ENCODE results near the gene RASSF8.

The RASSF8 gene

DNA sequence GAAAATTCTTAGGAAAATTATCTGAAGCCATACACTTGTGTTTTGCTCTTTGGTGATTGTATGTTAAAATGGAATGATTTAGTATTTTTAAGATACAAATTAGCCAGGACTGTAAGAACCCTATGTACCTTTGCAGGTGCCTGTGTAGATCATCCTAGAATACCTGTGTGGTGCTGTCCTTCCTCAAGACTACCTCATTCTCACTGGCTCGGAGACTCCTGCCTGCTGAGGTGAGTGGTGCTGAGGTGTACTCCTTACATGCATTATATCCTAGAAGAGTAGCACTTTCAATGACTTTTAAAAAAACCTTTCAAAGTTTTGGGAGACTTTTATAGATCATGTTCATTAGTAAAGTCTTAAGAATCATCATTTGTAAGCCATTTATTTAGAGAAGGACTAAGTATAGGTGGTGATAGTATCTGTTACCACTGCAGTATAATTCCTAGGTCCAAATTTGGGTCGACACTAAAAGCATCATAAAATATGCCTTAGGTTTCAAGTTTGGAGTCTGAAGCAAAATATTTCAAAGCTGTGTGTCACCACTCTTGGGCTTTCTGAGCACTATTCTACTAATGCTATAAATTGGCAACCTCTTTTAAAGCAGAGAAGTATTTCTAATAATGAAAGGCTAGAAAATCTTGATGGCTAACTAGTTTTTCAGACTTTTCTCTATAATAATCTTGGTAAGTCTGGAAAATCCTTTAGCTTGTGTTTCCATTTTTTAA is 36.6 kb downstream of the RASSF8 start:
- no peak for DNase-seq

DNA sequence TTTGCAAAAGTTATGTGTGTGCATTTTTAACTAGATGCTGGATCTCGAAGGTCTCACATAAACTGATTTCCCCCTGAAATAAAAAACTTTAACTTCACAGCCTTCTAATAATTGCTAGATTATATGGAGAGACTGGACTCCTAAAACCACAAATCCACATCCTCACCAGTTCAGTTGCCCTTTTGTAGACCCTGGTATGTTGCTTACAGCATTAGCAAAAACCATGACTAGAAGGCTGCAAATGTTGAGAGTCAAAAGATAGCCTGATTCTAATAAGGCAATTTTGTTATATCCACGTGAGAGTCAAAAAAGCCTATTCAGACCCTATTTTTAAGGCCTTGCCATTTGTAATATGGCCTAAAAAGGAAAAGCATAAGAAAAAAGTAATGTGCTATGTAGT is 37.4 kb downstream of the RASSF8 start:
- no peak for DNase-seq

DNA sequence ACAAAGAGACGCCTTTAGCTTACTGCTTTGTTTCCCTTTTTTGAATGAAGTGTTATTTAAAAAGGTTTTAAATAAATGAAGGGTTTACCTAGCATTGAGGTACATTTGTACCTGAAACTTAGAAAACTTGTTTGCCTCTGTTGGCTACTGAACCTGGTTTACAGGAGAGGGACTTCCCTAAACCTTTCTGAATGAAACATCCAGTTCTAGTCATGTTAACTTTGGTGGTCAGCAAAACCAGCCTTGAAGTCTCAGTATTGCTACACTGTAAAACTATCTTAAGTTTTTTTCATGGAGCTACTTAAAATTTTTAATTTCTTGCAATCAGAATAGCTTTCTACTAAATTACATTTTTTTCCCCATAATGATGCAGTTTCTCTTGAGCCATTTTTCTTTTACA is 38.2 kb downstream of the RASSF8 start:
- no peak for DNase-seq

DNA sequence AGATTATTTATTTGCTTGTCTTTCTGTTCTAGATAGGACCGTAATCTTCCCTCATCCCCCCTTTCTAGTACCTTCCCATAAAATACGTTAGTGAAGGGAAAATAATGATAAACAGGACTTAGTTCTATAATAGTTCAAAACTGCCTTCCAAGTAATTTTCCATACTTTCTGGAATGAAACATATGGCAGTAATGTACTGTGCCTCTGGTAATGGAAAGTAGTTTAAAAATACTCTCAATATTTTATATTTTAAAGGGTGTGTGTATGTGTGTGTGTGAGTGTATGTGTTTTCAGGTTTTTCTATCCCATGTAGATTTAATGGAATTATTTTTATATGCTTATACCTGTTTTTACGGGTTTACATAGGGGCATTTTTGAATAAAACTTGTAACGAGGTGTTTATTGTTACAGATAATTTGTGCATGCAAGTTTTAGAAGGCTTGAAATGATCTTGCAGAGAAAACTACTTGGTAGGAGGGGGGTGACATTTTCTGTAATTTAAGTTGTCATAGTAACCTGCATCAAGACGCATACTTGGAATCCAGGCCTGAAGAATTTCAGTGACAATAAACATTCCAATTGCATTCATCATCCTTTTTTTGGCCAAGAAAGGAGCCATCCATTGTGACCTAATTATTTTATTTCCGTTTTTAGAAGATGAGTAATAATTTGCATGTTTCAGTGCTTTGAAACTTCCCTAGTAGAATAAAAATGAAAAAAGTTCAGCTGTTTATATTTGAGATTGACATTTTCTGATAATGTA is 38.9 kb downstream of the RASSF8 start:
- DNase-seq: no peak

DNA sequence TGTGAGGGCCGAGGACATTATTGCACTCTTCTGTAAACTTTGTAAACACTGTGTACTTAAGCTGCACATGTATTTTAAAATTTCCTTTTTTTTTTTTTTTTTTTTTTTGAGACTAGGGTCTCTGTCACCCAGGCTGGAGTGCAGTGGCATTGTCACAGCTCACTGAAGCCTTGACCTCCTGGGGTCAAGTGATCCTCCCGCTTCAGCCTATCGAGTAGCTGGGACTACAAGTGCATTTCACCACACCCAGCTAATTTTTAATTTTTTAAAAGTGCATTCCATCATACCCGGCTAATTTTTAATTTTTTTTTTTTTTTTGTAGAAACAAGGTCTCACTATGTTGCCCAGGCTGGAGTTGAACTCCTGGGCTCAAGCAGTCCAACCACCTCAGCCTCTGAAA is 42.4 kb downstream of the RASSF8 start:
- DNase-seq: no peak

DNA sequence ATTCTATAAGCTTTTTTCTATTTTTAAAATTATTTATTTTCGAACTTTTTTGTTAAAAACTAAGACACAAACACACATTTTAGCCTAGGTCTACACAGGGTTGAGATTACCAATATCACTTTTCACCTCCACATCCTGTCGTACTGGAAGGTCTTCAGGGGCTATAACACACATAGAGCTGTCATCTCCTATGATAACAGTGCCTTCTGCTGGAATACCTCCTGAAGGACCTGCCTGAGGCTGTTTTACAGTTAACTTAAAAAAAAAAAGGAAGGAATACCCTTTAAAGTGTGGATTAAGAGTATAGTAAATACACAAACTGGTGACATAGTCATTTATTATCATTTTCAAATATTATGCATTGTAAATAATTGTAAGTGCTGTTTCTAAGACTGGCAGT is 43.0 kb downstream of the RASSF8 start:
- no peak for DNase-seq

DNA sequence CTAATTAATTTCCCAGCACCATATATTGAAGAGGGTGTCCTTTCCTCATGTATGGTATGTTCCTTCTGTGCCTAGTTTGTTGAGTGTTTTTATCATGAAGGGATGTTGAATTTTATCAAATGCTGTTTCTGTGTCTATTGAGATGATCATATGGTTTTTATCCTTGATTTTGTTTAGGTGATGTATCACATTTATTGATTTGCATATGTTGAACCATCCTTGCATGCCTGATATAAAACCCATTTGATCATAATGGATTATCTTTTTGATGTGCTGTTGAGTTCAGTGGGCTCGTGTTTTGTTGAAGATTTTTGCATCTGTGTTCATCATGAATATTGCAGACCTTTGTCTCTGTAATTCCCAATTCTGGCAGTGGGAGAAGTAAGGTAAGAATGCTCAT is 44.6 kb downstream of the RASSF8 start:
- DNase-seq: no peak

DNA sequence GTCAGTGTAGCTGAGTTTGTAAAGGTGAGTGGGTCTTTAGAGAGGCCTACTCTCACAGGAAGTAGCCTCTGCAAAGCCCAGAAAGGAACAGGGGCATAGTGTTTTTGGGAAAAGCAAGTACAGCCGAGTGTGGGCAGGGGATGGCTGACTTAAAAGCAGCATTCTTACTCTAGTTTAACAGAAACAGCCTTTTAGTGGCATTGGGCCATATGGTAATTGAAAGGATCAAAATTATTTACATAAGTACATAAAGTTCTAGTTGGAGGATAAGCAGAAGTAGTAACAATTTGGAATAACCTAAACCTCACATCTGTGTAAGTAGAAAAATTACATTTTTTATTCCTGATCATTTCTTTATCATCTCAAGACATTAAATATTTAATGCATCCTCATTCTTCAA is 49.1 kb downstream of the RASSF8 start:
- DNase-seq: no peak

DNA sequence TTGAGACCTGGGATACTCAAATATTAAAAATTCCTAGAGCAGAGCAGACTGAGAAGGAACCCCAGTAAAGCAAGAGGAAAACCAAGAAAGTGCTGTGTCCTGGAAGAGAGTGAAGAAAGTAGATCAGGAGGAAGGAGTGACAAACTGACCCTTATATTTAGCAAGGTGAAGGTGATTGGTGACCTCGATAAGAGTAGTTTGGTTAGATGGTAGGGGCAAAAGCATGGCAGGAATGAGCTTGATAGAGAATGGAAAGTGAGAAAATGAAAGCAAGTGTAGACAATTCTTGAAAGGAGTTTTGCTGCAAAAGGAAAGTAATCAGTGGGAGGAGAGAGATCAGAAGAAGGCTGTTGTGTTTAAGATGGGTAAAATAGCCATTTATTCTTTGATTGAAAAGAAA is 51.1 kb downstream of the RASSF8 start:
- no peak for DNase-seq

DNA sequence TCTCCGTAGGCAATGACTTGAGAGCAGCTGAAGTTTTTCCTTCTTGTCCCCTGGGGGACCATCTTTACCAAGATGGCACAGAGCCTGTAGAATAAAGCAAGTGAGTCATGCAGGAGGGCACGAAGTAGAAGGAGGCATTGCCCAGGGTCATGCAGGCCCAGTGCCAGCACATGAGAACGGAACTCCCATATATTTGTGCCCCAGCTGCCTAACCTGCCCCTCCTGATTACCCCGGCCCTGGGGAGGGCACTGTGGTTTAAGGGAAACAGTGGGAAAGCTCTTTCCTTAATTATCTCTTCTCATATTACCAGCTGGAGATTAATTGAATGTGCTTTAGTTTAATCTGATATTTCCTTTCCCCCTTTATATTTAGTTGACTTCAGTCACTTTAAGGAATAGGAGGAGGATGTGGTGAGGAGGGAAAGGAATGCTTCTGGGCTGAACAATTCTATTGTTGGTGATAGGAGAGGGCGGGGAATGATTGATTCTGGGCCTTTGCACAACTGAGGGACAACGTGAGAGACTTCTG is 51.9 kb downstream of the RASSF8 start:
- no peak for DNase-seq

DNA sequence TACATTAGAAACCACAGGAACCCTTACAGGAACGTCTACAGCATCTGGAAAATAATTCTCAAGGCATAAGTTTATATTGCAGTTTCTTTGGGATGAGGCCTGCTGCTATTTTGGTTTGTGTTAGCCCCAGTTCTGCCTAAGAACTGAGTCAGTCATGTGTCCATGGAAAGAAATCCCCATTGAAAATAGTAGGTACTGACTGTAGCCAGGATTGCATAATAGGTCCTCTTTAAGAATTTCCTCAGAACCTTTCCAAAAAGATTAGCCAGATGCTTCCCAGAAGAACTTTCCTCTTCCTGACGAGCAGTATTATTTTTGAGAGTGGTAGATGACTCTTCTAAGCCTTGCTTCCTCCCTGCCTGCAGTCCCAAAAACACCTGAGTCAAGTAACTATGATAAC is 52.6 kb downstream of the RASSF8 start:
- DNase-seq: no peak

DNA sequence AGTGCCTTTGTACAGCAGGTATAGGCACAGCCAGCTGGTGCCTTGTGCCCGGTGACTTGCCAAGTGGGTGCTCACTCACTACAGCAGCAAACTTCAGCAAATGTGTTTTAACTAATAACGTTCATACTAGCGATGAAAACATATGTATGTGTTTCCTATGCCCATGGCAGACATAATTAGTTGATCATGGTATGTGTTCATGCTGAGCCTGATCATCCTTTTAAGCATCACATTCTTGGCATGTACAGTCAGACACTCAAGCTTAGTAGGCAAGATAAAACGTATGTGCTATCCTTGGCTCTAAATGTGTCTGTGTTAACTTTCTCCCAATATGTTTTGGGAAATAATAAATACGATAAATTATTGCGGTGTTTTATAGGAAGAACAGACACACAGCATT is 55.6 kb downstream of the RASSF8 start:
- DNase-seq: no peak

DNA sequence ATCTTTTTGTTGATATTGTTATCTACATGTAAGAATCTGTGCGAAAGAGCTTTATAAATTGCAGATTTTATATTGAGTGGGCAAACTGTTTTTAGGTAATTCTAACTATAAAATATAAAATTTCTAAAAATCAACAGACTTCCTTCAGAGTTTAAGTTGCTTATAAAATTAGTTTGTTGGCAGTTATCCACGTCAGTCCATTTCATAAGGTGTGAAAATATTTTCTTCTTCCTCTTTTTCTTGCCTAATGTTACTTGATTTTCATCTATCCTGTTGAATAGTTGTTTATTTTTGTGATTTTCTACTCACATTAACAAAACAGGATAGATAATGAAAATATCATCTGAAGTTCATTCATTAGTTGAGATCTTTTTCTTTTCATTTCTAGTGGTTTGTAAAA is 58.0 kb downstream of the RASSF8 start:
- no peak for DNase-seq

DNA sequence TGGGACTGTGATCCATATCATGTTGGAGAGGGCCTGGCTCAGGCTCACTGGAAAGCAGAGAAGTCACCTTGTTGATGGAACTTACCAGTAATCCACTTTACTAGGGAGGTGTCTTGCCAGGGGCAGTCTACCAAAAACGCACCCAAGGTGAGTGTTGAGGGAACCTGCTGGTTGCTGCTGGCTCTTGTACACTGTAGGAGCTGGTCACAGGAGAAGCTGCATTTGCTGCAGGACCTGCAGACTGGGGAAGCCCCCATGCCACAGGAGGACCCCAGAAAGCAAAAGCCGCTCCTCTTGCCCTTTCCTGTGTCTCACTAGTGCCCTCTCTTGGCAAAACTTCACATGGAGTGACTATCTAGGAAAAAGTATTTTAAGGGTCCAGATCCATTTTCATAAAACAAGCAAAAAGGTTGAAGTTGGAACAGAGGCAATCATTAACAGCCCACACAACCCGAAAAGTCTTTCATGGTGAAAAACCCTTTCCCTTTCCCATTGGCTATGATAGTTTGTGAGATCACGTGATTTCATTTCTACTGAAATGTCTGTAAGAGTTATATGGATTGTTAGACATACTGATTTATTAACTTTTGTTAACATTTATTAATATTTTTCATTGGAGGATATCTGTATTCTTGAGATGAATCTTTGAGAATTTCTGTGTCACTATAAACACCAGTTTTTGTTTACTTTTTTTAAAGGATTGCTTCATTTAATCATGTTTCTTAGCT is 59.2 kb downstream of the RASSF8 start:
- no peak for DNase-seq

DNA sequence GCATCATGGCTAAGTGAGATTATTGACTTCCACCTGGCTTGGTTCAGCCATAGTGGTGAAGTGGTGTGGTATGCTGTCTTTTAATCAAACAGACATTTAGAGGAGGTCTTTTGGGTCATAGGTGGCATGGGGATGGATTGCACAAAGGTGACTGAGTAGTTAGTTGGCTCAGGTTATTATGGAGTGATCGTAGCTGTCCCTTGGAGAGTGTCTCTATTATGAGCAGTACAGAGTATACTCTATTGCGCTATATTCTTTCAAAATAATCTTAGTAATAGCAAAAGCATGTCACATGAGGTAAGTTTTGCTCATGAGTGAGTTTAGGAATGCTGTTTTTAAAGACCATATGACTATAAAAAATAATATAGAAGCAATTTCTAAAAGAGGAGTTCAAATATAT is 60.4 kb downstream of the RASSF8 start:
- no peak for DNase-seq

DNA sequence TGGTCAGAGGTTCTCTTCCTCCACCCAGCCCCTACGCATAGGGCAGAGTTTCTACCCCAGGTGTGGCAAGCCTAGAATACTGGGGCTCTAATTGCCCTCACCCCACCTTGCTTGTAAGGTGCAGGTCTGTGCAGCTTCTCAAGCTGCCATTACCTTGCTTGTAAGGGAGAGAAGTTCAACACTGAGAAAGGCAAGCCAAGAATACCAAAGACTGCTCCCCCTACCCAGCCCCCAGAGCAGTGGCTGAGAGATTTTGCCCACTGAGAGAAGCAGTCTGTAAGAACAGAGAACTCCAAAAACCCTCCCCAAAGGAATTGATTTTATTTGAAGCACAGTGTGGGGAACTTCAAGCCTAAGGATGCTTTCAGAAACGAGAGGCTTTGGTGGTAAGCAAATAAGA is 63.1 kb downstream of the RASSF8 start:
- no peak for DNase-seq

DNA sequence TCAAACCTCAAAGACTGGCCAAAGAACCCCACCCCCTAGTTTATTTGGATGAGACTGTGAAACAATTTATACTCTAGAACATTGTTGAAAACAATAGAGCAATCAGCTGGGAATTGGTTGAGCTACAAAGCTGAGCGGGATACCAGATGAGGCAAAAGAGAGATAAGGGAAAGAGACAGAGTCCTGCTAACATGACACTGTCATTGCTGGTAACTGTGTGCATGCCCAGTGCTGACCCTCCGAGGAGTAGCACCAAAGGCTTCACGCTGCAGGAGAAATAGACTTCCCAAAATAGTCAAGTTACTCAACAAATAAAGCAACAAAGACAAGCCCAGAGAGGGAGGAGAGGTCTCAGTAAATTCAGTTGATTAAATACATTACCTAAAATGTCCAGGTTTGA is 63.6 kb downstream of the RASSF8 start:
- no peak for DNase-seq

DNA sequence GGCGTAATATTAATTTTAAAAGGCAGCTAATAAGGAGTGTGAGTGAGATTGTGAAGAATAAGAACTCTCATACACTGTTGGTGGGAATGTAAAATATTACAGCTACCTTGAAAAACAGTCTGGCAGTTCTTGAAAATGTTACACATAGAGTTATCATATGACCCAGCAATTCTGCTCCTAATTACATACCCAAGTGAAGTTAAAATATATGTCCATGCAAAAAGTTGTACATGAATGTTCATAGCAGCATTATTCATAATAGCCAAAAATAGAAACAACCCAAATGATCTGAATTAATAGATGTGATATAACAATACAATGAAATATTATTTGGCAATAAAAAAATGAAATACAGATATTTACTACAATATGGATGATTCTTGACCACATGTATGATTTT is 68.2 kb downstream of the RASSF8 start:
- no peak for DNase-seq

DNA sequence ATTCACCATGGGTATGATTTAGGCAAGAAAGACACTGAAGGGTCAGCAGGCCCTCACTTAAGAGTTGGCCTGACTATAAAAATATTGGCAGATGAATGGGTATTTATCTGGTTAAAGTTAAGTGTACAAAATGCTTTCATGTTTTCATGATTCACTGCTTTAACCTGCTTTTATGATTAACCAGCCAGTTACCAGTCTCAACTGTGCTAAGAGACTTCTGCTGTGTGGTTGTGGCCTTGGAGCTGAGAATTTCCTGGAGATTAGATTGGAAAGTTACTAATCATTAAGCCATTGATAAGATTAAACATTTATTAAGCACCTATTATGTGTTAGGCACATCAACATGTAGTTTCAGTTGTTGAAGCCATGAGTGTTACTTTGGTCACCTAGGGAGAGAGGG is 68.9 kb downstream of the RASSF8 start:
- DNase-seq: no peak

DNA sequence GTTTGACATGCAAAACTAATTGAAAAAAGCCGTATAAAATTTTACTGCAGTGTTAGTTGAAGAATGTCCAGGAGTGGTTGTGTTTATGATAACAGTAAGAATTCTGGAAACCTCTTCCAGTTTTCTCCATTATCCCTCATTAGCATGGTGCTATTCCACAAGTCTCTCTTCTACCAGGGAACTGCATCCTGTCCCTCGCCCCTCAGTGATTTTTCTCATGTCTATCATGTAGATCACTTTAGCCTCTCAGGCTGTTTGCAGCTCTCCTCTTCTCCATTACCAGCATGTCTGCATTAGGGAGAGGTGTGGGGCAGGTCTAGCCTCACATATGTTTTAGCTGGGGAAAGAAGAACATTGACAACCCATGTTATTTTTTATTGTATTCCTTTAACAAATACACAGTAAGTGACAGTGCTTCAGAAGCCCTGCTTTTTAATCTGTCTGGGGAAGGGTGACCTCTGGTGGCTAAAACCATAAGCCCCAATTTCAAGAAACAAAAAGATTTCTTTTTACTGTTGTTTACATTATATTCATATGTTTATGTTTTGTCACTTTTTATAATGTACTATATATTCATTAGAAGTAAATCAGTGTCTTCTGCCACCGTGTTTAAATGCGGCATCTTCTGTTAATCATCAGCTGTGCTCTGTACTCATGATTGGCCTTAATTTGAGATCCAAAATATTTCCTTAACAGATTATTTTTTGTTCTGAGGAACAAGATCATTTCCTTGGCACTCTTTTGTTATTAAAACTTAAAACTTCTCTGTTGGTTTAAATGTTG is 70.7 kb downstream of the RASSF8 start:
- DNase-seq: no peak

DNA sequence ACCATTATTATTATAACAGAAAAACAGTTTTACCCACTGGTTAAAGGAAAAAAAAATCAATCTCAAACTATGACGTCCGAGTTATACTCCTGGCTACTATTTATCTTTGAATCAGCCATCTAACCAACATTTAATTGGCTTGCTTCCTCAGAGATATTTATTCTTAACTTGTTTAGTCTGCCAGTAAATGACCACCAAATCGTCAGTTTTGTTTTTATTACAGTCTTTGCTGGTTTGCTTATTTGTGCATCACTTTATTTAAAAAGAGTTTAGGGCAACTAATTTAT is 71.2 kb downstream of the RASSF8 start:
- DNase-seq: no peak

DNA sequence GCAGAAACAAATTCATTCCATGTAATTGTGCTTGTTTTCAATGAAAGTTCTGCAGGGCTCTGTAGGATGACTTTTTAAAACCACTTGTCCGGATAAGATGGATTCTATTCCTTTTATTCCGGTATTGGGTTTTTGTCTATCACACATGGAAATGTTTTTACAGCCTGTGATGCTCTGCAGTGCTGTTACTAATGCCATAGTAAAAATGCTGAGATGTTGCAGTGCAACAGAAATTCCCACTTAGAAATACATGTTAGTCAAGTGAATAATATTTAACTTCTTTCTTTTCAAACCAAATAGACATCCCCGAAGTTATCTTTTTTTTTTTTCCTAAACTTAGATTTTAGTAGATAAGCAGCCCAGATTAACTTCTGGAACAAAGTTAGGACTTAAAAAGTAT is 71.9 kb downstream of the RASSF8 start:
- no peak for DNase-seq

DNA sequence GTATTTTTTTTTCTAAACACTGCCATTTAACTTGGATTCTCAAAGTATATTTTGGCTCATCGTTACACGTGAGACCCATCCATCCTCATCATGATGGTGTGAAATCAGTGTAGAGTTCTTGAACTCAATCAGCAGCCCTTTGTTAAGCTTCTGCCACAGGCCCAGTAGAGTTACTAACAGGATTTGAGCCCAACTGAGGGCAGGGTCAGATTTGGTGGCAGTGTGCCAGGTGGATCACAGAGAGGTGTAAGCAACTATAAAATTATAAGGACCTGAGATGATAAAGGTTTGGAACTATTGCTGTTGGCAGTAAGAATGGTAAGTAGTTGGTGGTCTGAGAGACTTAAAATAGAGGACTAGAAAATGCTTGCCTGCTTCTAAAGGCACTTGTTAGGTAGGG is 72.8 kb downstream of the RASSF8 start:
- no peak for DNase-seq

Measured in stimulated activated naive CD4-positive, alpha-beta T cell treated with Interleukin-2 at 50 U/mL for 16 hours (primary cell).